GM18499 (cell line): Measurements from ENCODE around the gene SLC4A5.

Source experiments
- ATAC-seq: cut with Tn5 transposase; IDR thresholded peaks from one replicate; pipeline ENCODE4 v1.9.1; 2021; ENCODE audit warnings: moderate number of reproducible peaks; ENCODE audit not compliant: insufficient read depth, unreplicated experiment

Gene SLC4A5

DNA sequence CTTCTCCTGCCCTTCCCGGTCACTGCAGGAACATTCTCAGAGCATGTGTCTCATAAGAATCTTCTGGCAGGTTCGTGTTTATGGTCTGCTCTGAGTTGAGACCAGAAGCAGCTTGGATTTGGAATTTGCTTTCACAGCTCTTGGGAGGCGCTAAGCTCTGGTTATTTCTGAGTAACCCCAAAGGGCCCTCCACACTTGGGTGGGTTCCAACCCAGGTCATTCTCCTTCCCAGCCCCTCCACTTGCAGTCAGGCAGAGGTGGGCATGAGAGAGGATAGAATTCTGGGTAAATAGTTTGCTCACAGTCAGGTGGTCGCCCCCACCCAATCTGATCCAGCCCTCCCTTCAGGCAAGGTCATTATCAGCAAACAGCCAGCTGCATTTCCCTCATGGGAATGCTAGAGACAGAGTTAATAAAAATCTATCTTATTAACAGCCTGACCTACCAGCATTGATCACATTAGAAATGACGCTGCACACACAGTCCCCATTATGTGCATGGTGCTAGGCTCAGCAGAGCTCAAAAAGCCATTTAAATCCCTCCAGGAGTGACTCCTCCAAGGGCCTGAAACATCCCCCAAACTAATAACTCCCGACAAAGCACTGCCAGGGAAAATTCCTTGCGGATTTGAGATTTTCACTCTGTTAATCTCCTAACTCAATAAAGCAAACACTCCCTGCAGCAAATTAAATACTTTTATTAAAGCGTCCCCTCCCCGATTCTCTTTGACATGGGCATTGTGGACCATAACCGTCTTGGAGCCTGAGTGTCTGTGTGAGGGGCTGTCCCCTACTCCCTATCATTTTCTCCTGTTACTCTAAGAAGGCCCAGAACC, 61.9 kb downstream of the SLC4A5 start:
- no peak for ATAC-seq

DNA sequence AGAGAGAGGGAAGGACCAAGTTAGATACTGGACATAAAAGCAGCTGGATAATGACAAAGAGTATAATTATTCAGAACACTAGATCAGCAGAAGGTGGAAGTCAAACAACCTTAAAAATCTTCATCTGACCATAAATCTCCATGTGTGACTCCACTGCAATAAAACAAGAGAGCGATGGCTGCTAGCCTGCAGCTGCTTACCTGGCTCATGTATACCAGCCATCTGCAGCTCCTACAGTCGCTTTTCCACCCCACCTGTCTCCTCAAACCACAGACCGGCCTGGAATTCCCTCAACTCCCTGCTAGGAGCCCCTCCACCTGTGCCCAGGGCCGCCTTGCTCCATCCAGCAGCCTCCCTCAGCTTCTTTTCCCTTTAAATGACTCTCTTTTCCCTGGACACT, 64.5 kb downstream of the SLC4A5 start:
- ATAC-seq, result no peak

DNA sequence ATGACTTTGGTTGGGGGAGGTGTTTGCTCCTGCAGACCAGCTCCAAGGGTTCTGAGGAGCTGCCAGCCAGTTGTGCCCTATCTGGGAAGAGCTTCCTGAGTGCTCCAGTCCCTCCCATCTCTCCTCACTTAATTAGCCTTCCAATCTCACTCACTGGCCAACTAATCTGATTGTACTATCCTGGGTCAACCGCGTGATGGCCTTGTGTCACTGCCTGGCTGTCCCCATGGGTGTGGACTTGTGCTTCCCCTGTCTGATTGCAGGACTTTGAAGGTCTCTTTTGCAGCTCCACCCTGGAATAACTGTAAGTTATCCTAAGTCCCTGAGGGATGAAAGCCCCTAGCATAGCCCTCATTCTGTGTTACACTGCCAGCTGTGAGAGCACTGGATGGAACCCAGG, 65.0 kb downstream of the SLC4A5 start:
- ATAC-seq, result no peak

DNA sequence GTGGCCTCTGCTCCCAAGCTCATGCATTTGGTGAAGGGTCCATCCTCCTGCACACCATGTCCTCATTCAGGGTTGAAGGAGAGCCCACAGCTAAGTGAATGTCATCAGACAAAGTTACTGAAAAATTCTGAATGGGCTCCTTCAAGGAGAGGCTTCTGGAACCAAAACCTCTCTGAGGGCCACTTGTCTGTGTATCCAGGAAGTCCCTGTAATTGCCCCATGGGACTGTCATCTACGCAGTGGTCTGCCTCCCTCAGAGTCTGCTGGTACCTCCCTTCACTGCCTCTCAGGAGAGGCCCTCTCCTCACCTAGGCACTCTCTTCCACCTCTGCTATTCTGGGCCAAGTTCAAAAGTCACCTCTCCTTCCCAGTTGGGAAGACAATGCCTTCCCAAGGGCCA, 68.0 kb downstream of the SLC4A5 start:
- ATAC-seq, result no peak

DNA sequence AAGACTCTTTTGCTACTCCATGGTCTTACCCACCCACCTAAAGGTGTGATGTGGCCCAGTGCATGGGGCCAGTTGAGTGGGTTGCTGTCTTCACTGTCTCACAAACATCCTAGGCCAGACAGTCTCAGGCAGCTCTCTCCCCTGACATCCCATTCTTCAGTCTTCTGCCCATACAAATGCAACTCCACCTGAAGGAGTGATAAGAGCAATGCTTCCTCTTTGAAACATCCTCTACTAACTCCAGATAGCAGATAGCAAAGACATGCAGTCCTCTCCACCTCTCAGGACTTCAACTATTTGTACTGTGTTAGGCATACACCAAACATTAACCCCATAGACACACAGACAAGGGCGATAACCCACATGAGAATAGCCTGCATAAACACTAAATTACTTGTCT, 73.5 kb downstream of the SLC4A5 start:
- ATAC-seq, result no peak

DNA sequence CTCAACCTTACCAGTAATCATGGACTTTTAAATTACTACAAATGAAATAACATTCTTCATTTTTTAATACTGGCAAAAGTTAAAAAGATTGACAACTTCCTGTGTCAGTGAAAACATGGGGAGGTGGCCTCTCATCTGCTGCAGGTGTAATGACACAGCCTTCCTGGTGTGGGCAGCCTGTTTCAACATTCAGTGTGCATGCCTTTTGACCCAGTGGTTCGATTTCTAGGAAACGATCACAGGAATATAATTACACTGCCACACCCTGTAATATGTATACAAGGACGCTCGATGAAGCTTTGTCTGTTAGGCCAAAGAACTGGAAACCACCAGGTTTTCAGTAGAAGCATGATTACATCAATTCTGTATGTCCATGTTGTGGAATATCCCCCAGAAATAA, 76.1 kb downstream of the SLC4A5 start:
- no peak for ATAC-seq

DNA sequence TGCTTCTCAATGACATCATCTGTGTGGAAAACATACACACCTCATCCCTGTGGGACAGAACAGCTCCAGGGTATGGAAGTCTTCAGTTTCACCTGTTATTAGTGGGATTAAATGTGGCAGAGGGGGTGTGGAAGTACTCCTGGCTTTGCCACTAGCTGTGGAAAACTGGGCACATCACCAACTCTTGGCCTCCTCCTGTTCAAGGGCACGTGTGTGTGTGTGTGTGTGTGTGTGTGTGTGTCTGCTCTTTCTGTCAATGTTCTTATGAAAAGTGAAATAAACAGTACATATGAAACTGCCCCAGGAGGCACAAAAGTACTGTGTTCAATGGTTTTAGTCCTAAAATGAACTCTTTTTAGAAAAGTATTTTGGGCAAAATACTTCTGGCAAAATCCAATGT, 78.9 kb downstream of the SLC4A5 start:
- no peak for ATAC-seq

DNA sequence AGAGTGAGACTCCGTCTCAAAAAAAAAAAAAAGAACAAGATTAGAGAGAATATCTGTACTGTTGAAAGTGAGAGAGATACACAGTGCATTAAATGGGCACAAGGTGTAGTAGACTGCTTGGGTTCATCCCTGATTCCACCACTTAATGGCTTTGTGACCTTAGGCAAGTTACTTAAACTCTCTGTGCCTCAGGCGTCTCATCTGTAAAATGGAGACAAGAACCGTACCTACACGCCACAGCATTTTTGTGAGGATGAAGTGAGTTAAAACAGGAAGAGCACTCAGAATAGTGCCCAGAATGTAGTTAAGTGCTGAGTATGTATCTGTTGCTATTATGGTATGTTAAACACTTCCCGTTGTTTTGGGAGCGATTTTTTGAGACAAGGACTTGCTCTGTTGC, 80.5 kb downstream of the SLC4A5 start:
- no peak for ATAC-seq

DNA sequence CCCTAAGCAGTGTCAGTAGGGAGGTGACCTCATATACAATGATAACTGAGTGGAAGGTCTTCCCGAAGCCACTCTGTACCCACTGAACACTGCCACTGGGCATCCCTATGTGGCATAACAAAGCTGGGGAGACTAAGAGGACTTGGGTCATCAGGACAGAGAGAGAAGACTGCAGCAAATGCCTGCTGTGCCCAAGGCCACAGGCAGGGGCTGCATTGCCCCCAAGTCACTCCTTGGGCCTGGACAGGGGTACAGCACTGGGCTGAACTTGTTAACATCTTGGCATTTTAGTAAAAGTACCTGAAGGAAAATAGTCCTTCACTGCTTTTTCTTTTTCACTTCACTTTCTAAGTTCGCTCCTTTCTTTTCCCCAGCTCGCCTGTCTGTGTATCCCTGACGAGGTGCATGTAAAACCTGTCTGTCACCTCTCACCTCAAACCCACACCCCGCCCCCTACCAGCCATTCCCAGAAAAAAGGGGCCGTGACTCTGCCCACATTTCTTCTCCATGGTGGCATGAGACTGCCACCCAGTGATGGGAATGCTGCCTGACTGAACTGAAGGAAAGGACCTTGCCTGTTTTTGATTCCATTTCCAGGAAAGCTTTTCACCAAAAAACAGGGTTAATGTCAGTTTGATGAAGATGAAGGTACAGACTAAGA, 81.9 kb downstream of the SLC4A5 start:
- no peak for ATAC-seq

DNA sequence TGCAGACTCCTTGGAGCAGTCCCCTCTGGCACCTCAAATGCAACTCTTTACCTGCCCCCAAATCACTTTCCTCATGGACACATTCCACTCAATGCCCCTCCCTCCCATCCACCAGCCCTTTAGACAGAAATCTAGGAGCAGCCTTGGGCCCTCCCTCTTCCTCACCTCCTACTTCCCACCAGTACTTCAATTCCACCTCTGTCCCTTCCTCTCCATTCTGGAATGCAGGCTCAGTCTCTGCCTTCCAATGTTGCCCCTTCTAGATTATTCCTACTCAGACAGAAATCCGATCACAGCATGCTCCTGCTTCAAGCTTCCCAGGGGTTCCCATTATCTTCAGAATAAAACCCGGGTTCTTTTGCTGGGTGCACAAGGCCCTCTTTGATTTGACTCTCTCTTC, 82.7 kb downstream of the SLC4A5 start:
- no peak for ATAC-seq

DNA sequence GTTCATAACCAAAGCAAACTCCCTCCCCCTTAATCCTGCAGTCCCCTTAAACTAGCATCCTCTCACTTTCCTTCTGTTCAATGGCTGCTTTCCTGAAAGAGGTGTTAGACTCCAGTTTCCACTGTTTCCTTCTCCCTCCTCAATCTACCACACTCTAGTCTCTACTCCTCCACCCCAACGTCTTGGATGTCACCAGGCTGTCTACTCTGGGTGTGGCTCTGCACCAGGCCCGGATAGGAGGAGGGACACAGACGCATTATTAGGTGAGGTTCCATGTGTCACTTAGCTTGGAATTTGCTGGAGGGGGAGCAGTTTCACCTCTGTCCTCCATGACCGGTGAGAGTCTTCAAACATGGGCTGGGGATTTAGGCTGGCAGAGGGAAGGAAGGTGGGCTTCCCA, 83.5 kb downstream of the SLC4A5 start:
- no peak for ATAC-seq

DNA sequence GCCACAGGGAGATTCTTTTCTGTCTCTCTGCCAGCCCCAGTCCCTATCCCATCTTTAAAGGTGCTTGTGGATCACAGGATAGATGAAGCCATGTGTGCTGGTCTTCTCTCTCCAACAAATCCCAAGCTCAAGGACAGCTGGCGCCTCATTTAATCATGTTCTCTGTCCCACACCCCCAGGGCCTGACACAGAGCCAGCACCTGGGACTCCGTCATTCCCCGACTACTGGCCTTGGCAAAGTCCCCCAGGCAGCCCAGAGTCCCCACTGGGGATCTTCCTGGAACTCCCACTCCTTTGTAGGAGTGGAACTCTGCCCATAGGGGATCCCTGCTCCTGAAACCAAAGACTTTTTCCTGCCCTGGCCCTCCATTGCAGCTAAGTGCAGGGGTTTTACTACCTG, 84.0 kb downstream of the SLC4A5 start:
- ATAC-seq, result no peak

DNA sequence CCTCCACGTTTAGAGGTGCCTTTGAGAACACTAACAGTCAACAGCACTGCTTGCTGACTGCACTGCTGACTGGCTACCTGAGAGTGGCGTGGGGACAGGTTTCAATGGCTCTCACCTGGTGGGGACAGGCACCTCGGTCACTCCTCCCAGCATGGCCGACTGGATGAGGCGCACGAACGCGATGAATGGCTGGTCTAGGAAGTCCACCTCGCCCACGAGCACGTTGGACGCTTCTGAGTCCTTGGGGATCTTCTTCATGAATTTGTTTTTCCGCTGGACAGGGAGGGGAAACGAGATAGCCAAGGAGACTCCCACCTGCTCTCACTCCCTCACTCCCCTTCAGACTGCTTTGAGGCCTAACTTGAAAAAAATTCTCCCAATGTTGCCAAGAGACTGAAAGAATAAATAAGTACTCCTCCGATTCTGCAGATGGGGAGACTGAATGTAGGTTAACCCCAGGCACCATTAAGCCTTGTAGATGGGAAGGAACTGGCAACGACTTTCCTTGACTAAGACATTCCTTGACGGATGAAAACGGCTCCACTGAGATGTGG, 87.5 kb downstream of the SLC4A5 start:
- no peak for ATAC-seq

DNA sequence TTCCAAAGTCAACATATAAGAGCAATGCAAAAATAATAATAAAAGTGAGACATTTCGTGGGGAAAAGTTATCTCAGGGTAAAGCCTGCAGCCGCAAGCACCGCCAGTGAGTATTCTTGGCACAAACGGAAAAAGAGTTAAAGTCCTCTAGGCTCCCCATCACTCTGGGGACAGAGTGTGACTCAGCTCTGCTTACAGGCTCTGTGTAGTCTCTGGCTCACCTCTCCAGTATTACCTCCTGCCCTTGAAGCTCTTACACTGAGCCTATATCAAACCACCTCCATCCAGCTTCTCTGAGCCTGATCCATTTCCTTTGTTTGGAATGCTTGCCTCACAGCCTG, 89.3 kb downstream of the SLC4A5 start:
- ATAC-seq, result no peak

DNA sequence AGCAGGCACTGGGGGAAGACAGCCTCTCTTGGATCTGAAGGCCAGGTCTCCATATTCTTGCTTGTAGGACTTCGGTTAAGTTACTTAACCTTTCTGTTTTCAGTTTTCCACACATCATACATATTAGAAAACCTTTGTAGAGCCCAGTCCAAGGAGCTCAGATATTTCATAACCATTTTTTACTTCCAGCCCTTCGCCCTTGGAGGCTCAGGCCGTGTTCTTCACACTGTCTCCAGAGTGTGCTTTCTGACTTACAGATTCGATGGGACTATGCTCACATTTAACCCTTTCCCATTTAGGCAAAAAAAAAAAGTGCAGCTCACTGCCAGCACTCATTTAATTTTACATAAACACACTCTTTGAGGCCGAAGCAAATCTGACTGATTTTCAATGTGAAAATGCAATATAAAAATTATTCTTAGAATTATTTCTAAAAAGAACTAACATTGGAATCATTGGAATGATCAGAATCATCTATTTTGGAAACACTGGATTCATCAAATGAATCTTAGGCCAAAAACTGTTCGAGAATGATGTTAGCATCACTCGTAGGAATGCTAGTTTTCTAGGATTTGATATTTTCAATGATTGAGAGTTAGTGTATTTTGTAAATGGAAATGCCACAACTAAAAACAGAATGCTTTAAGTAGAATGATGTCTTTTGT, 89.8 kb downstream of the SLC4A5 start:
- ATAC-seq, result no peak

DNA sequence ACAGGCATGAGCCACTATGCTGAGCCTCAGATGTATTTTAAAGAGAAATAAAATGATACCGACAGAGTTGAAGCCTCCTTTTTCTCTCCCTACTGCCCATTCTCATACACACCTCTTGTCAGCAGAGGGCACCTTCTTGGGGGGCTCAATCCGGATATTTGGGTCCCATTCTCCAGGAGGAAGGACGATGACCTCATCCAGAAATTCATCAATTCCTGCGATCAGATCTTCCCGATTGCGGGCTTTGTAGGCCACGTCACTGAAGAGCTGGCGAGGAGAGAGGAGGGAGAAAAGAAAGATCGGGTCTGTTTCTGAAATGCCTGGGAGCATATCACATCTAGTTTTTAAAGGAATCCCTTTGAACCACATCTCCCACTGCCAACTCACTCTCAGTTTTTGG, 90.4 kb downstream of the SLC4A5 start:
- ATAC-seq, result no peak

DNA sequence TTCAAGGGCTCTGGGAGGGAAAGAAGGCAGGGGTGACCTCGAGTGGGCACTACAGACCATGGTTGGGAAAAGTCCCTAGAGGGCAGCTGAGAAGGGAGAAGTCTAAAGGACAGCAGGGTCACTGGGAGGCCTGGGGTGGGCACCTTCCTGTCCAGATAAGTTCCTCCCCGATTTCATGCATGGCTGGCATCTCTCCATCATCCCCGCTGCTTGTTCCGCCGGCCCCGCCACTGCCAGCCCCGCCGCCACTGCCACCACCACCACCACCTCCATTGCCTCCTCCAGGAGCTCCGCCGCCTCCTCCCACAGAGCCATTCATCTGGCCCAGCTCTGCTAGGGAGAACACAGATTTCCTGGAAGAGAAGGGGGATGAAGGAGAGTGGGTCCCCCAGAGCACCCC, 91.2 kb downstream of the SLC4A5 start:
- no peak for ATAC-seq

DNA sequence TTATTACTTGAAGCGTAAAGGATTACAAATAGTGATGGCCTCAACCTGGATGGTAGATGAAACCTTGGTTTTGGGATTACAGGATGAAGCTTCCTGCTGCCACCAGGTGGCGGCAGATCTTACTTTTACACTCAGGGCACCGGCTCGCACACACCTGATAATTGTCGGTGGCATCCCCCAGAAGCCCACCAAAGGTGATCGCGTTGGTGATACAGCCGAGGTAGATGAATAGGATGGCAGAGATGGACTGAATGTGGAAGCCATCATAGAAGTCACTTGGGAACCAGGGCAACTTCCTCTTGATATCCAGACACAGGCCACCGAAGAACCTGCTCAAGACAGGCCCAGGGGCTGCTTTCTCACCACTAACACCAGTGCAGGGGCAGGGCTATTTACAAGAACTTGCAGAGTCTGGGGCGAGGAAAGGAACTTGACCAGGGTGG, 93.0 kb downstream of the SLC4A5 start:
- no peak for ATAC-seq

DNA sequence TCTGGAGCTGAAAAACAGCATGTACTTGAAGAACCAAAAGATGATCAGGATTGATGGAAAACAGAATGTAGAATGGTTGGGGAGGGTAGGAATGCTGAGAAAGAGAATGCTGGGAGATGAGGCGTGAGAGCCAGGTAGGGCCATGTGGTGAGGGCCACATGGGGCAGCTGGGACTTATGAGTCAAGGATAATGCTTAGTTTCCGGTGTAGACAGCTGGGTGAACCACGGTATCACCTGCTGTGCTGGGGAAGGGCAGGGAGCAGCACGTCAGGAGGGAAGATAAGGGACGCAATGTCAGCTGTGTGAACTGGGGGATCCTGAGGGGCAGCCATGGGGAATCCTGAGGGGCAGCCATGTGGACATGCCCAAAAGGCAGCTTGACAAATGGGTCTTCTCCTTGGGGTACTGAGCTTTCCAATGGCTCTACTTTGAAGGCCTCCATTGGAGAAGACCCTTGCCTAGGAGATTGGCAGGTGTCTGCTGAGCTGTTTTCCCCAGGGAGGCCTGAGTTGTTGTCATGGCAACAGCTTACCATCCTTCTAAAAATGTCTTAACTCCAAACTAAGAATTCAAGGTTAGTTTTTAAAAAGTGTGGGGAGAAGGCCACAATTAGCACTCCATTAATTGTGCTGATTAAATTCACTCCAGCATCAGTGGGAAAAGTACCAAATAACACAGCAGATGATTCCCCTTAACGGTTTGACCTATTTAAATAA, 93.7 kb downstream of the SLC4A5 start:
- ATAC-seq, result no peak

DNA sequence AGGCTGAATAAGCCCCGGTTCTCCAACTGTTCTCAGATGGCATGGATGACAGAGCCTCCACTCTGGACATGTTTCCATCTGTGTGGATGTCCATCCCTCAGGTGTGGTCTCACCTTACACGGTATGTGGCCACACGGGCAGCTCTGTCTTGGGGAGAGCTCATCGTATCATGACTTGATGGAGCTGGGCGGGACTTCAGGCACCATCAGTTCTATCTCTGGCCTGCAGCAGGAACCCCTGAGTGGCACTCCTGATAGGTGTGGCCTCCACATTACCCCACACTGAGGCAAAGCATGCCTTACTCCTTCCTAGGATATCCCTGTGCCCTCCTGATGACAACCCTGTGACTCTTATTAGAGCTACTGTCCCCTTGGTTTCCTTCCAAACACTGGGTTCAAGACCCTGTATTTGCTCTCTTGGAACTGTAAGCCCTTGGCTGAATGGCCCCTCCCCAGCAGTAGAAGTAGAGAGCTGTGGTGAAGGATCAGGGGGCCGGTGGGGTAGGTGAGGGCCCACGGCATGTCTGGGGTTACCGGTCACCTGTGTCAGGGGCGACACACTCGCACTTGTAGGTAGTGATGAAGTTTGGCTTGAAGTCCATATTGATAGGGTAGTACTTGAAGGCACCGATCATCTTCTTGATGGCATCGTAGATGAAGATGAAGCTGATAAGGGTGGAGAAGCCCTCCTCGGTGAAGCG, 96.6 kb downstream of the SLC4A5 start:
- ATAC-seq, result no peak
